Ammon's horn (tissue), 1 donor: ENCODE results near the gene ZNF669.
"Not testable (repeated sequence)": the region's sequence is repeated elsewhere in the genome, so short reads cannot be mapped to it uniquely, and the experiment has no call there.

ENCODE experiments used
- DNase-seq: peaks from one replicate; pipeline ENCODE4 v3.0.0-alpha.2; 2016; ENCODE audit warnings: low spot score

The ZNF669 gene

DNA sequence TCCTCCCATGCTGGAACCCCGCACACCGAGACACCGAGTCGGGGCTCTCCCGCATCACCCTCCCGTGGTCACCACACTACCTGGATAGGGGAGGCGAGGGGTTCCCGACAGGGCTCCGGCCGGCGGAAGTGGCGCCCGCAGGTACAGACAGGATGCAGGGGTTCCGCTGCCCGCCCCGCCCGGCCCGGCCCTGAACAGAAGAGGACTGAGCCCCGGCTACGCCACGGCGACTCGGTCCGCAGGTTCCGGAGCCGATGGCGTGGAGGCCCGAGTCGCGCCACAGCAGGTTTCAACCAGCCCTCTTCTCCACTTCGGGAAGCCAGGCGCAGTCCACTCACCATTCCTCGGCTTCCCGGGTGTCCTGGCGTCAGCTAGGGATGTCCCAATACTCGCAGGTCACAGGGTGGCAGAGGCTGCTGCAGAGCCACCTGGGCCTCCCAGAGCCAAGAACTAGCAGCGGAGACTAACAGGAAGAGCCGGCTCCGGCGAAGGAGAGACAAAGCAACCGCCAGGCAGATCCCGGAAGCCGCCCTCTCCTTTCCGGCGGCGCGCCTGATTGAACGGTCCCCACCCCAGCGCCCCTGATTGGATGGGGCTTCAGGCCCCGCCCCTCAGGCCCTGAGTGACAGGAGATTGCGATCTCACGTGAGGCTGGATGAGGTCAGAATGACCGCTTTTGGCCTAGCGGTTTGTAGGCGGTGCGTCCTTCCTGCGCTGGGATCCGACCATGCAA is at the start of gene ZNF669:
Gene ZNF669, minus strand, starts transcription at position 498 of the 733 bp plus-strand sequence. Its CDS starts 157 bp downstream, at position 341.
- peak; percentile 98 for DNase-seq

DNA sequence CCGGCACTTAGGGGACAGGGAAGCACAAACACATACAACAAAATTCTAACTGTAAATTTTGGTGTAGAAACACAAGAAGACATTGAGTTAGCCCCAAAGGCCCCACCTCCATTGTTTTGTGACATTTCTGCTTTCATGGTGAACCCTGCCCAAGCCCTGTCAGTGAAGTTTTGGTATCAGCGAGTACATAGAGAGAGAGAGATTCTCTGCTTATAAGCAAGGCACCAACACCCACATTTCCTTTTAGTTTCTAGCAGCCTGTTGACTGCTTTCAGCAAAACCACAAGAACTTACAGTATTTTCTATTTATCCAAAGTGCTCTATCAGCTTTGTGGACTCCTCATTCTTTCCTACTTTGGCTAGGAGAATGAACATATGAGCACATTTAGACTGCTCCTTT is 43.6 kb upstream of the ZNF669 start:
- DNase-seq: no peak

DNA sequence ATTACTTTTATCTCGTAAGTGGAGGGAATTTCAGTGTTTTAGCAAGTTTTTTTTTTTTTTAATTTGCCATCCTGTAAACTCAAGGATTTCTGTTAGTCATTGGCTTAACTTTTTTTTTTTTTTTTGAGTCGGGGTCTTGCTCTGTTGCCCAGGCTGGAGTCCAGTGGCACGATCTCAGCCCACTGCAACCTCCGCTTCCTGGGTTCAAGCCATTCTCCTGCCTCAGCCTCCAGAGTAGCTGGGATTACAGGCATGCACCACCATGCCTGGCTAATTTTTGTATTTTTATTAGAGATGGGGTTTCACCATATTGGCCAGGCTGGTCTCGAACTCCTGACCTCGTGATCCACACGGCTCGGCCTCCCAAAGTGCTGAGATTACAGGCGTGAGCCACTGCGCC is 43.0 kb upstream of the ZNF669 start:
- not testable (repeated sequence) for DNase-seq

DNA sequence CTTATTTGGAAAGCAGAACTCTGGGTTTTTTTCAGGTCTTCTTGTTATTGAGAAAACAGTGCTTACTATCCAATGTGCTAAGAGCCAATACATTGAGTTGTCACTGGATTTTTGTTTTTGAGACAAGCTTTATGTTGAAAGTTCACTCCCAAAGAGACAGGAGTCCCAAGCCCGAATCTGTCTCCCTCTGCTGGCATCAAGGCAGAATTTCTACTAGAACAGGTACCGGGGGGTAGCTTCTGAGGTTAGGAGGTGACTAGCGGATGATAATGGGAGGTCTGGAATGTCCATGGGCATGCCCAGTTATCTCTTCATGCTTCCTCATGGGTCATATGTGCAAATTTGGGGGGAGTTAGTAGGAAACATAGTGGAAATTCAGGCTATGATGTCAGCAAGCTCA is 42.5 kb upstream of the ZNF669 start:
- no peak for DNase-seq

DNA sequence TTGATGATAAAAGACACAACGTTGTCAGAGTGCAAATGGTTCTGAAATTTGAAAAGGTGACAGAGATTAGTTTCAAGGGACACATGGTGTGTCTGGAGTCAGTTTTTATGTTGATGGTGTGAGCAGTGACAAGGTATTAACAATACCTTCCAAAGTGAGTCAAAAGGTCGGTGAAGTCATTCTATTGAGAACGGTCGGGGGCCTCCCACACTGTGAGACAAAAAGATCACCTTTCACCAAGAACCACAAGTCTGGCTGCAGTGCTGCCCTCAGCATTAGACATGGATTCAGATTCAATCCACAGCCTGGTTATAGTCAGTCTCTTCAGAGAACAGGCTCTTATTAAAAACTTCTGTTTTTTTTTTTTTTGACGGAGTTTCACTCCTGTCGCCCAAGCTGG is 41.1 kb upstream of the ZNF669 start:
- DNase-seq: no peak

DNA sequence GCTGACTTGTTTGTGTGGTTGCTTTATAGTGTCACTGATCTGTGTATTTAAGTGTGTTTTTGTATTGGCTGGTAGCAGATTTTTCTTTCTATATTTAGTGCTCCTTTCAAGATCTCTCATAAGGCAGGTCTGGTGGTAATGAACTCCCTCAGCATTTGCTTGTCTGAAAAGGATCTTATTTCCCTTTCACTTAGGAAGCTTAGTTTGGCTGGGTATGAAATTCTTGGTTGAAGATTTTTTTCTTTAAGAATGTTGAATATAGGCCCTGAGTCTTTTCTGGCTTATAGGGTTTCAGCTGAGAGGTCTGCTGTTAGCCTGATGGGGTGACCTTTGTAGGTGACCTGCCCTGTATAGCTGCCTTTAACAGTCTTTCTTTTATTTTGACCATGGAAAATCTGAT is 35.4 kb upstream of the ZNF669 start:
- DNase-seq: not testable (repeated sequence)

DNA sequence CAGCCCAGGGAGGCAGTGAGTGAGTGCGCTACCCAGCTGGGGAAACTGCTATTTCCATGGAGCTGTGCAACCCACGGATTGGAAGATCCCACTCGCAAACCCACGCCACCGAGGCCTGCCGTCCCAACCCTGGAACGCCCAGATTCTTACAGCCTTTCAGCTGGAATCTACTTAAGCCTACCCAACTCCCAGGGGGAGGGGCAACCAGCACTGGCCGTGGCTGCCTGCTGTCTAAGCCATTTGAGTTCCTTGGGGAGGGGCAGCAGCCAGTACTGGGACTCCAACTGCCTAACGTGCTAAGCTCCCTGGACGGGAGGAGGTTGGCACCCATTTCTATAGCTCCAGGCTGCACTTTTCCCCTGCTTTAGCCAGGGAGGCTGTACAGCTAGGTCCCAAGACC is 27.1 kb upstream of the ZNF669 start:
- no peak for DNase-seq

DNA sequence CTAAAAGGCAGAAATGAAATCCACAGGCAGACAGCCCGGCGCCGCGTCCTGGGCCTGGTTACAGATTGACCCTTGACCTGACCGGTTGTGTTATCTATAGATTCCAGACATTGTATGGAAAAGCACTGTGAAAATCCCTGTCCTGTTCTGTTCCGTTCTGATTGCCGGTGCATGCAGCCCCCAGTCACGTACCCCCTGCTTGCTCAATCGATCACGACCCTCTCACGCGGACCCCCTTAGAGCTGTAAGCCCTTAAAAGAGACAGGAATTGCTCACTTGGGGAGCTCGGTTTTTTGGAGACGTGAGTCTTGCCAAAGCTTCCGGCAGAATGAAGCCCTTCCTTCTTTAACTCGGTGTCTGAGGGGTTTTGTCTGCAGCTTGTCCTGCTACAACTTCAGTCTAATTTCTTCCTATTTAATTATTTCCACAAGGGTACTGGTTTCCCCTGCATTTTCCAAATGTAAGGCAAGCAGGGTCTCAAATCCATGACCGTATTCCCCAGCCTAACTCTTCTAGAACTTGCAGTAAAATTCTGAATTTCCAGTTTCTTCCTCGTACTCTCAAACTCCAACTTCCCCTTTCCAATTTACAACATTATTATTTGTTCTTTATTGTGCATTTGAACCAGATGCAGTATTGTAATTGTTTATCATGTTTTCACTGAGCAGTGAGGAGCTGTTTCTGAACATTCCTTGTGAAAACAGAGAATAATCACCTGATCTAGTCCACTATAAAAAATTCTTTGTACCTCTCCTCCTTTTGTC is 23.5 kb upstream of the ZNF669 start:
- DNase-seq: not testable (repeated sequence)

DNA sequence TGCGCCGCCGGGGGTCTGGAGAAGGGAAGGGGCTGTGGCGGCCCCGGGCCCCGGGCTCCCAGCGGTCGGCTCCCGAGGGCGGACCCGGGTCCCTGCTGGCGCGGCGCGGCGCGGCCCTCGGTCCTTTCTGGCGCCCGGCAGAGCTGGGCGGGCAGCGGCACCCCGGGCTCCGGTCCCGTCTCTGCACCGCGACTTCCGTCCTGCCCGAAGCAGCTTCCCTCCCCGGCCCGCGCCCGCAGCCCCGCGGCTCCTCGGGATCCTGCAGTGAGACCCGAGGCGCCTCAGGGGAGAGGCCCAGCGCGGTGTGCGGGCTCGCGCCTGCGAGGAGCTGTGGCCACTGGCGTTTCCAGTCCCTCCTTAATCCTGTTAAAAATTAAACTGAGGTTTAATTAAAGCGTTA is 22.4 kb upstream of the ZNF669 start:
- not testable (repeated sequence) for DNase-seq

DNA sequence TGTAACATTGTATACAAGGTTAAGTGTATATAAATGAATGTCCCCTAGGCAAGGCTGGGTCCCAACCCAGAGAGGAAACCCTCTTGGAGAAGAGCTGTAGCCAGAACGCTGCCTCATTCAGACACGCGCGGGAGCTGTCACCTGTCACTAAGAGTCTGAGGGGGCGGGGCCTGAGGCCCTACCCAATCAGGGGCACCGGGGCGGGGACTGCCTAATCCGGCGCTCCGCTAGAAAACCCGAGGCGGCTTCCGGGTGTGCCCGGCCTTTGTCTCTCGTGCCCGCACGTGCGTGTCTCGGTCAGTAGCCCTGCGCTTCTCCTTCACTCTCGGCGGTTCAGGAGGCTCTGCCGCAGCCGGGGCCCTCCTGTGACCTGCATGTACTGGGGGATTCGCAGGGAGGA is 22.0 kb upstream of the ZNF669 start:
- not testable (repeated sequence) for DNase-seq

DNA sequence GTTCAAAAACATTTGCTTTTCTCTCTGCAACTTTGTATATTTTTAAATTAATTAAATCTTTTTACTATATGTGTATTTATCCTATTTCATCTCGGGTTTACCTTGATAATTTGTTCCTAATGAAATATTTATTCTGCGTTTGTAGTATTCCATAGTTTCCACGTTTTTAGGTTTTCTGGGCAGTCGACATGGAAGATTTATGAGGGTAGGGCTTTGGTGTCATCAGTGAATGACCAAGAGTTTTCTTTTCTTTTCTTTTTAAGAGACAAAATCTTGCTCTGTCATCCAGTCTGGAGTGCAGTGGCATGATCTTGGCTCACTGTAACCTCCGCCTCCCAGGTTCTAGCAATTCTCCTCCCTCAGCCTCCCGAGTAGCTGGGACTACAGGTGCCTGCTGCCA is 17.2 kb upstream of the ZNF669 start:
- DNase-seq: no peak

DNA sequence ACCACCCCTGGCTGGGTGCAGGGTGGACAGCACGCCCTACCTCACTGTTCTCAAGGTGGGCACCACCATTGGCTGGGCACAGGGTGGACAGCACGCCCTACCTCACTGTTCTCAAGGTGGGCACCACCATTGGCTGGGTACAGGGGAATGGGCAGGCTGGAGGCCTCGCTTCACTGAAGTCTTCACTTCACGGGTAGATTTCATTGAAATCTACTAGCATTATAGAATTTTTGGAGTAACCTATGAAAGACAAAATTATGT is 16.2 kb upstream of the ZNF669 start:
- DNase-seq: not testable (repeated sequence)

DNA sequence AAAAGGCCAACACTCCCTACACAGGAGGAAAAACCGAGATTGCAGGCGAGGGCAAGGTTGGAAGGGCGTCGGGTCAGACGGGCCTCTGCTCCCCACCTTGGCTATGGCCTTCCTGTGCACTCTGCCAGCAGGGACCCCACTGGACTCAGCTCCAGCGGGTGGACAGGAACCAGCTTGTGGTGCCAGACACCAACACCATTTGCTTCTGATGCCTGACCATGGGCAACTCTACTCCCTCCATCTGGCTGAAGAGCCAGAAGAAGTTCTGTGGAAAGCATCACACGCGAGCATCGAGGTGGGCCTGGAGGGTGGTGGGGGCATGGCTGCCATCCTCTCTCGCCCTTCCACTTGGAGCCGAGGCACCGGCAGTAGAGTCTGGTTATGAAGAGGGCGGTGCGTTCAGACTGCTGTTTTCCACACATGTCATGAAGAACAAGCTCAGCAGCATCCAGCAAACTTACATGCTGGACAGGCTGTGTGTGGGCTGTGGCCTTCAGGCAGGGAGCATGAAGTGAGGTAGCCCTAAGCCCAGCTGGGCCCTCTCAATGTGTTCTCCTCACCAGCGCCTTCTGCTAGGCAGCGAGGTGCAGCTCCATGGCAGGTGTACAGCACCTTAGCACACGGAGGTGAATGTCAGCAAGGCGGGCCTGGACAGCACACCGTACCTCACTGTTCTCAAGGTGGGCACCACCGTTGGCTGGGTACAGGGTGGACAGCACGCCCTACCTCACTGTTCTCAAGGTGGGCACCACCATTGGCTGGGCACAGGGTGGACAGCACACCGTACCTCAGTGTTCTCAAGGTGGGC is 15.6 kb upstream of the ZNF669 start:
- no peak for DNase-seq

DNA sequence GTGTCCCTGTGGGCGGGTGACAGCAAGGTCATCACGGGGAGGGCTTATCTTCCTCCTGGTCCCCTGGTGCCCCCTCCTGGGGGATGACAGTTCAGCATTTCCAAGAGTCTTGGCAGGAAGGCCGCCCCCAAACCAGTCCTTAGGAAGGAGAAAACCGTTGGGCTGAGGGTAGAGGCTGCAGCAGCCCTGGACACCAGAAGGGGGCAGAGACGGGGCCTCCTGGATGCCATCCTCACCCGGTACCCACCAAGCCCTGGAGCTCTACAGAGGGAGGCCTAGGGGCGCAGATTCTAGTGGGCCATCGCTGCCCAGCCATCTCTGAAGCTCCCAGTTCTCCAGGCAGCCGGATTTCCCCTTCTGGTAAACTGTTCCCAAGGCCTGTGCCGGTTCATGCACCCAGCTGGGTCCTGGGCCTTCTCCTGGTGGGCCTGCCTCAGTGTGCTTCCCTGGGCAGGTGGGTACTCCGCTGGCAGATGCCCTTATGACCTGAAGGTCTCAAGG is 14.8 kb upstream of the ZNF669 start:
- DNase-seq: no peak

DNA sequence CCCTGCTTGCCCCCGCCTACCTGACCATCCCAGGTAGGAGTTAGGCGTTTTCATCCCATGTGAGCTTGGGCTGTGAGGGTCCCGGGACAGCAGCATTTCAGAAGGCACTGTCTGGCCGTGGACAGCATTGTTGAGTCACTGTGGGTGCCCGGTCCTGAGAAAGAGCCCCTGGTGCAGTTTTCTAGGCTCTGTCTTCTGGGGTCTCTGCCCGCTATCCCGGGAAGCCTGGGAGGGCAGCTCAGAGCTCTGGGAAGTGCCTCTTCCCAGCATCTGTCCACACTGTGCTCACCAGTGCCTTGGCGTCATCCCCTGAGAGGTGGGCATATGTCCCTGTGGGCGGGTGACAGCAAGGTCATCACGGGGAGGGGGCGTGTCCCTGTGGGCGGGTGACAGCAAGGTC is 11.4 kb upstream of the ZNF669 start:
- no peak for DNase-seq

DNA sequence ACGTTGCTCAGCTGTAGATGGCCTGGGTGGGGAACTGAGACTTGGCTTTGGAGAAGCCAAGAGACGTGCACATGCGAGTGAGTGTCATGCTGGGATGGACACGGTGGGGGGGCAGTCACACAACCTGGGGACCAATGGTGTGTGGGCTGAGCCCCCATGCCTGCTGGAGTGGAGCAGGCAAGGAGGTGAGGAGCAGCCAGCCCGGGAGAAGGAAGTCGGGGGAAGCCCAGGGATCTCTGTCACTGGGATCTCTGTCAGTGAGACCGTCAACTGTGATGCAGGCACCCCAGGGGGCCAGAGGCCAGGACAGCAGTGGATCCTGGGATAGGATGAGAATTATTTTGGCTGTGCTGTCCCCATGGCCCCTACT is 11.0 kb upstream of the ZNF669 start:
- DNase-seq: no peak

DNA sequence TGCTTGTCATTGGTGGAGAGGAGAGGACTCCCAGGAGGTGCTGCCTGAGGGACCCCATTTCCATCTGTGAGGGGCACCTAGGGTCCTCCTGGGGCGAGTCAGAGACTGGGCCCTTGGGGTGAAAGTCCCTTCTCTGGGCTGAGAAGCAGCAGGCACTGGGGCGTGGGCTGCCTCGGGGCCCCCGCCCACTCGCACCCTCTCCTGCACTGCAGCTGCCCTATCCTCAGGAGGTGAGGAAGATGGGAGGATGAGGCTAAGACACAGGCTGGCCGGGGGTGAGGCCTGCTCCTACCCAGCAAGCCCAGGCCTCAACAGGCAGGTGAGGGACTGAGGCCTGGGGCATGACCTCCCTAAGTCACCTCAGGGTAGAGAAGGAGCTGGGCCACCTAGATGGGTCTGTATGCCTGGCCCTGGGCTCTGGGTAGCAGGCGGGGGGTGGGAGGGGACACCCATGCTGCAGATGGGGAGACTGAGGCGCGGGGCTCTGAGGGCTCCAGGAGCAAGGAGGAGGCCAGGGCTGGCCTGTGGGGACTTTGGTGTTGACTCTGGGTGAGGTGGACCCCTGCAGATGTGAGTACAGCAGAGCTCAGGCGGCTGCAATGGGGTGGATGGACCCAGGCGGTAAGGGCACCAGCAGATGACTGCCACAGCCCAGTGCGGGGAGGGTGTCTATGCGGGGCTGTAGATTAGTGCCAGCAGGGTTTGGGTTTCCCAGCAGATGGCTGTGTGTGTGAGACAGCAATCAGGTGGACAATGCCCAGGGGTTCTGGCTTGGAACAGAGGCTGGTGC is 10.4 kb upstream of the ZNF669 start:
- DNase-seq: no peak

DNA sequence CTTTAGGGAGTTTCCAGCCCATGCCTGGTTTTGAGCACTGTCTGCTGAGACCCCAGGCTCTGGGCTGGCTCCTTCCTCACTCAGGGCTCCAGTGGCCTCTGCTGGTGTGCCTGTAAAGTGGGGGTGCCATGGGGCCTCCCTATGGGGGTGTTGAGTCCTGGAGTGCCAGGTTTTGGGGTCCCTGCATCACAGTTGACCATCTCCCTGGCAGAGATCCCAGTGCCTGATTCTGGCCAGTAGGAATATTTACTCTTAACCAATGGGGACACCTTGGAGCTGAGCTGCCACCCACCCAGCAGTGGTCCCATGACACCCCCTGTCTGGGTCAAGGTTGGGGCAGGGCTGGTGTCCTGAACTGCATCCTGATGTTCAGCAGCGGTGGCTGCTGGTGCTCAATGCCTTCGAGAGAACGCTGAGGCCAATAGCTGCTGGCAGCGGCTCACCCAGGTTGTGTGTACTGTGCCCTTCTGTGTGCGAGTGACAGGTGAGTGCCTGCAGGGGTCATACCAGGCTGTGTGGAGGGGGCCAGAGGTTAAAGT is 9.6 kb upstream of the ZNF669 start:
- no peak for DNase-seq

DNA sequence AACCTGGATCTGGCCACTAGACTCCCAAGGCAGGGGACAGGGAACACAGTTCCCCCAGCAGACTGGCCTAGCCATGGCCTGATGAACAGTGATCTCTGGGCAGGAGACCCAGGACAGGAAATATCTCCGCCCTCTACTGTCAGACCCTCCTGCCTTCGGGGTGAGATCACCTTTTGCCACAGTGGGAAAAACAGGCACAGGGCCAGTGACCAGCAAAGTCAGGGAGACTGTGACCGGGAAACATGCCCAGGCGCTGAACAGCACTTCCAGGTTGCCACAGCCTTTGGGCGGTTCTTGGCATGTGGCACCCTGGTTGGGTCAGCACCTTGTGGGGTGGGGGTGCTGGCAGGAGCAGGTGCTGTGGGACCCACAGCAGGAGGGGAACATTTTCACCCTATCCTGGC is 8.9 kb upstream of the ZNF669 start:
- DNase-seq: no peak

DNA sequence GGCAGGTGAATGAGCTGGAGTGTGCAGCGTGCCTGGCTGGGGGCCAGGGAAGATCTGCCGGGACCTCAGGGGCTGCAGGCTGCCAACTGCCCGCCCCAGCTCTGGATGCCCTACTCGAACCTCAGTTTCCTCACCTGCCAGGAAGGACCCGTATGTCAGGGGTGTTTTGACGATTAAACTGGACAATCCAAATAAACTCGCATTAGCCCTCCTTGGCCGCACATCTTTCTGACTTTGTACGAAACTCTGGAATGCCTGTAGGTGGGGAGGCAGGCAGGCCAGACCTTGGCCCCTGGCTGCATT is 8.3 kb upstream of the ZNF669 start:
- DNase-seq: no peak

DNA sequence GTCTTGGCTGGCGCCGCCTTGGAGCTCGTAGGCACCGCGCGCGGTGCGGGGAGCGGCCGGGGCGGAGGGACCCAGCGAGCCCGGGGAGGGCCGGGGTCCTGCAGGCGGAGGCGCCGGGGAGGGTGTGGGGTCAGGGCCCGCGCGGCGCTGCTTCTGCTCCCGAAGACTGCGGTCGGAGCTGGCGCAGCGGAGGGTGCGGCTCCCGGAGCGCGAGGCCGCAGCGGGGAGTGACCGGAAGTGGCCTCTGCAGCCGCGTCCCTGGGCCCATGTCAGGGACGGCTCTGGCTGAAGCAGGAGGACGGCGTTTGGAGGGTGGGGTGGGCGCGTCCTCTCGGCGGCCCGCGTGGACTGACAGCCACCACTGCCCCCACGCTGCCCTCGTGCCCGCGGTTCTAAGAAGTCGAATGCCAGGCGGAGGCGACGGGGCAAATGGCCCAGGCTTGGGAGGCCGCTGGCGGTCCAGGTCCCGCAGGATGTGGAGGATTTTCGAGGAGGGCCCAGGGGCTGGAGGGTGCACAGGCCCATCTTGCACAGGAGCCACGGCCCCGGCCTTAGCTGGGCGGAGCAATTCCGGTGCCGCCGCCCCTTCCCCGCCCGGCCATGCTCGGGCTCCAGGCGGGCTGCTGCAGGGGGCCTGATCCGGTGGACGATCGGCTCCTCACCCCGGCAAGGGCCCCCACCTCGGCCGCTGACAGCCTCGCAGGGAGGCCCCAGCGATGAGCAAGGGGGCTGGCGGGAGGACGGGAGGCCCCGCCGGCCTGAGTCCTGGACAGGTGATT is 7.7 kb upstream of the ZNF669 start:
- DNase-seq: peak; percentile 52
